Choroid plexus epithelial cell (primary cell): Measurements from ENCODE around the gene GRK2.

Experiments used
- DNase-seq: peaks from one replicate; pipeline ENCODE4 v3.0.0-alpha.2; 2010; ENCODE audit warnings: low read depth
- H3K4me3 ChIP-seq: 2 replicates; pipeline ENCODE4 v1.5.1; 2011; ENCODE audit warnings: low read depth, mild to moderate bottlenecking, control low read depth, low read length, moderate library complexity
- CTCF ChIP-seq: conservative IDR thresholded peaks from 2 replicates; pipeline ENCODE4 v1.5.1; 2011; ENCODE audit warnings: low read depth, mild to moderate bottlenecking, control low read depth, inconsistent platforms, low read length, moderate library complexity

Gene GRK2

GRCh38 chr11:67281552-67282150 is 15.4 kb downstream of the GRK2 start:
- TF ChIP-seq CTCF: no peak
- no peak overlapping the region for H3K4me3 ChIP-seq
- DNase-seq: no peak

DNA sequence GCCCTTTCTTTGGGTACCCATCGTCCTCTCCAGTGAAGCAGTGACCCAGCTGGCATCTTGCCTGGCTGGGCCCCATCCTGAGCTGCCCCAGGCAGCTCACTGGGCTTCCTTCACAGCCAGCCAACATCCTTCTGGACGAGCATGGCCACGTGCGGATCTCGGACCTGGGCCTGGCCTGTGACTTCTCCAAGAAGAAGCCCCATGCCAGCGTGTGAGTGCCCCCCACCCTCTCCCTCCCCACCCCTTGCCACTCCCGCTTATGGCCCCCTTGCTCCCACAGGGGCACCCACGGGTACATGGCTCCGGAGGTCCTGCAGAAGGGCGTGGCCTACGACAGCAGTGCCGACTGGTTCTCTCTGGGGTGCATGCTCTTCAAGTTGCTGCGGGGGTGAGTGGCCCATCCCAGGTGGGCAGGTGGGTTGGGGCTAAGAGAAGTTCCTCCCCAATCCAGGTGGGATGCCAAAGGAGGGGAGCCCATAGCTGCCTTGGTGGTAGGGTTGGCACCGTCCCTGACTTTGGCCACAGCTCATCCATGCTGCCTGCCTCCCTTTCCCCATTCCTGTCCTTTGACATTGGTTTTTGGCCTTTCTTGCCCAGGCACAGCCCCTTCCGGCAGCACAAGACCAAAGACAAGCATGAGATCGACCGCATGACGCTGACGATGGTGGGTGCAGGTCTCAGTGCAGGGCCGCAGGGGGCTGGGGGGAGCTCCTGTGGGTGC is 16.0 kb downstream of the GRK2 start:
- no peak for DNase-seq
- no peak for TF ChIP-seq CTCF
- no peak overlapping the region for H3K4me3 ChIP-seq

- TF ChIP-seq CTCF: no peak
- H3K4me3 ChIP-seq: no peak overlapping the region
- DNase-seq: no peak
Measured at GRCh38 chr11:67282876-67283371, 16.7 kb downstream of the GRK2 start.

GRCh38 chr11:67283481-67283963 is 17.2 kb downstream of the GRK2 start:
- TF ChIP-seq CTCF: no peak
- no peak overlapping the region for H3K4me3 ChIP-seq
- no peak for DNase-seq

DNA sequence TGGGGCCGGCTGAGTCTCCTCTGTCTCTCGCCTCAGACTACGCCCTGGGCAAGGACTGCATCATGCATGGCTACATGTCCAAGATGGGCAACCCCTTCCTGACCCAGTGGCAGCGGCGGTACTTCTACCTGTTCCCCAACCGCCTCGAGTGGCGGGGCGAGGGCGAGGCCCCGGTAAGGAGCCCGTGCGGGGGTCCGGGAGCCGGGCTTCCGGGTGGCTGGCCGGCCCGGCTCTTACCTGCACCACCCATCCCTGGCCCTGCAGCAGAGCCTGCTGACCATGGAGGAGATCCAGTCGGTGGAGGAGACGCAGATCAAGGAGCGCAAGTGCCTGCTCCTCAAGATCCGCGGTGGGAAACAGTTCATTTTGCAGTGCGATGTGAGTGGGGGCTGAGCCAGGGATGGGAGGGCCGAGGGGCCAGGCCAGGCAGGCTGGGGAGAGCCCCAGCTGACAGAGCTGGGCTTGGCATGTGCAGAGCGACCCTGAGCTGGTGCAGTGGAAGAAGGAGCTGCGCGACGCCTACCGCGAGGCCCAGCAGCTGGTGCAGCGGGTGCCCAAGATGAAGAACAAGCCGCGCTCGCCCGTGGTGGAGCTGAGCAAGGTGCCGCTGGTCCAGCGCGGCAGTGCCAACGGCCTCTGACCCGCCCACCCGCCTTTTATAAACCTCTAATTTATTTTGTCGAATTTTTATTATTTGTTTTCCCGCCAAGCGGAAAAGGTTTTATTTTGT is 18.7 kb downstream of the GRK2 start:
- TF ChIP-seq CTCF: no peak

DNA sequence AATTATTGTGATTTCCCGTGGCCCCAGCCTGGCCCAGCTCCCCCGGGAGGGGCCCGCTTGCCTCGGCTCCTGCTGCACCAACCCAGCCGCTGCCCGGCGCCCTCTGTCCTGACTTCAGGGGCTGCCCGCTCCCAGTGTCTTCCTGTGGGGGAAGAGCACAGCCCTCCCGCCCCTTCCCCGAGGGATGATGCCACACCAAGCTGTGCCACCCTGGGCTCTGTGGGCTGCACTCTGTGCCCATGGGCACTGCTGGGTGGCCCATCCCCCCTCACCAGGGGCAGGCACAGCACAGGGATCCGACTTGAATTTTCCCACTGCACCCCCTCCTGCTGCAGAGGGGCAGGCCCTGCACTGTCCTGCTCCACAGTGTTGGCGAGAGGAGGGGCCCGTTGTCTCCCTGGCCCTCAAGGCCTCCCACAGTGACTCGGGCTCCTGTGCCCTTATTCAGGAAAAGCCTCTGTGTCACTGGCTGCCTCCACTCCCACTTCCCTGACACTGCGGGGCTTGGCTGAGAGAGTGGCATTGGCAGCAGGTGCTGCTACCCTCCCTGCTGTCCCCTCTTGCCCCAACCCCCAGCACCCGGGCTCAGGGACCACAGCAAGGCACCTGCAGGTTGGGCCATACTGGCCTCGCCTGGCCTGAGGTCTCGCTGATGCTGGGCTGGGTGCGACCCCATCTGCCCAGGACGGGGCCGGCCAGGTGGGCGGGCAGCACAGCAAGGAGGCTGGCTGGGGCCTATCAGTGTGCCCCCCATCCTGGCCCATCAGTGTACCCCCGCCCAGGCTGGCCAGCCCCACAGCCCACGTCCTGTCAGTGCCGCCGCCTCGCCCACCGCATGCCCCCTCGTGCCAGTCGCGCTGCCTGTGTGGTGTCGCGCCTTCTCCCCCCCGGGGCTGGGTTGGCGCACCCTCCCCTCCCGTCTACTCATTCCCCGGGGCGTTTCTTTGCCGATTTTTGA is 19.5 kb downstream of the GRK2 start:
- no peak overlapping the region for H3K4me3 ChIP-seq
- TF ChIP-seq CTCF: no peak
- DNase-seq: no peak

More for the DNA sequence above, 18.7 kb downstream of the GRK2 start:
- H3K4me3 ChIP-seq: no peak overlapping the region
- no peak for DNase-seq
